ENCODE data around the gene C17orf50. TPM values are rescaled to one million over a fixed set of nuclear protein-coding genes. Genes with fewer than 3 reads are reported as not detected.

The C17orf50 gene
- total RNA-seq, 1 experiment from 2014 or later, result not detected

GRCh38 chr17:35780950-35781349, 20.3 kb downstream of the C17orf50 start:
- Mint-ChIP-seq H3K4me1 (ENCODE audit: insufficient read depth, unreplicated experiment) (peaks cover 49% of the 10 kb centered on the region), H3K4me3 (ENCODE audit: unreplicated experiment) (no peak overlapping the region), H3K27ac (ENCODE audit: low read depth, unreplicated experiment) (no peak overlapping the region), H3K36me3 (ENCODE audit: insufficient read depth, unreplicated experiment) (peaks cover 53% of the 10 kb centered on the region), H3K9me3 (ENCODE audit: unreplicated experiment) (no peaks in the 10 kb centered on the region), H3K27me3 (ENCODE audit: insufficient read depth, unreplicated experiment) (no peaks in the 10 kb centered on the region)
- CTCF ChIA-PET, result interaction anchor here (0.6 to 30.0 kb wide), 8 partner anchors 14 to 153 kb away, joined by 3 to 684 read pairs (median 5); partner anchors contain the start of gene TAF15
- intact Hi-C loops (cut with micrococcal nuclease), result no loop called here
- POLR2A ChIA-PET, result interaction anchor here (26.1 to 27.6 kb wide), 3 partner anchors 6 to 28 kb away, joined by 489 to 736 read pairs (median 736); partner anchors contain the start of genes MMP28 and TAF15
- BruUV-seq (replicated peaks), result no TSS peak
- TF ChIP-seq CTCF (IDR thresholded peaks at IDR 0.05; ENCODE audit: unreplicated experiment), result no peak
- DNase-seq (ENCODE audit: unreplicated experiment), result no peak

DNA sequence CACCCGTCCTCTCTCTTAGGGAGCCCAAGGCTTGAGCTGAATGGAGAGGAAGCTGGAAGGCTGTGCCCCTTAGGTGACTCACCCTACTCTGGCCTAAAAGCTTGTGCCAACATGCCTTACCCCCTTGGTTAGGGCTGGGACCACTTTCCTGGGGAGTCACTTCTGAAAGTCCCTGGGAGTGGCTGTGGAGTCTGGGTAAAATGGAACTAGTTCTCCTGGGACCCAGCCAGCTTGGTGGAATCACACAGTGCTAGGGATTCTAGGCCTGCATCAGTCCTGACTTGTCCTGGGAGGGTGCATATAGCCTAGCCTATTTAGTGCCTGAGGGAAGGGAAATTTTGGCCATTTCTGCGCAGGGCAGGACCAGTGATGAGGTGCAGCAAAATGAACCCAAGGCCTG, 24.2 kb downstream of the C17orf50 start:
- Mint-ChIP-seq H3K36me3 (ENCODE audit: insufficient read depth, unreplicated experiment) (peaks cover 53% of the 10 kb centered on the region), H3K27me3 (ENCODE audit: insufficient read depth, unreplicated experiment) (no peaks in the 10 kb centered on the region), H3K4me1 (ENCODE audit: insufficient read depth, unreplicated experiment) (peaks cover 51% of the 10 kb centered on the region), H3K27ac (ENCODE audit: low read depth, unreplicated experiment) (peak overlapping the region; percentile 93), H3K4me3 (ENCODE audit: unreplicated experiment) (peak overlapping the region; percentile 11), H3K9me3 (ENCODE audit: unreplicated experiment) (no peaks in the 10 kb centered on the region)
- POLR2A ChIA-PET, result interaction anchor here (0.5 to 27.6 kb wide), 7 partner anchors 5 to 206 kb away, joined by 3 to 736 read pairs (median 8); partner anchors contain the start of genes MMP28, PEX12 and TAF15
- CTCF ChIA-PET, result interaction anchor here (0.6 to 6.2 kb wide), 7 partner anchors 10 to 721 kb away, joined by 3 to 48 read pairs (median 11); partner anchors contain the start of genes MMP28 and TAF15
- DNase-seq (ENCODE audit: unreplicated experiment), result peak; percentile 98
- TF ChIP-seq CTCF (IDR thresholded peaks at IDR 0.05; ENCODE audit: unreplicated experiment), result no peak
- intact Hi-C loops (cut with micrococcal nuclease), result no loop called here
- no TSS peak for BruUV-seq (replicated peaks)

GRCh38 chr17:35786941-35787432, 26.3 kb downstream of the C17orf50 start:
- TF ChIP-seq CTCF (IDR thresholded peaks at IDR 0.05; ENCODE audit: unreplicated experiment), result no peak
- H3K4me1 Mint-ChIP-seq (ENCODE audit: insufficient read depth, unreplicated experiment), result peaks cover 50% of the 10 kb centered on the region
- peak overlapping the region; percentile 85 for H3K27ac Mint-ChIP-seq (ENCODE audit: low read depth, unreplicated experiment)
- ChIA-PET POLR2A (interaction anchor here (0.9 to 27.6 kb wide), 5 partner anchors 3 to 198 kb away, joined by 3 to 736 read pairs (median 489); partner anchors contain the start of genes MMP28 and TAF15), CTCF (interaction anchor here (0.7 to 6.2 kb wide), 7 partner anchors 8 to 23 kb away, joined by 3 to 48 read pairs (median 25); partner anchors contain the start of genes MMP28 and TAF15)
- BruUV-seq (replicated peaks), result no TSS peak
- H3K9me3 Mint-ChIP-seq (ENCODE audit: unreplicated experiment), result no peaks in the 10 kb centered on the region
- intact Hi-C loops (cut with micrococcal nuclease), result no loop called here
- H3K4me3 Mint-ChIP-seq (ENCODE audit: unreplicated experiment), result no peak overlapping the region
- H3K27me3 Mint-ChIP-seq (ENCODE audit: insufficient read depth, unreplicated experiment), result no peaks in the 10 kb centered on the region
- no peak for DNase-seq (ENCODE audit: unreplicated experiment)
- peaks cover 42% of the 10 kb centered on the region for H3K36me3 Mint-ChIP-seq (ENCODE audit: insufficient read depth, unreplicated experiment)

- Mint-ChIP-seq H3K4me1 (ENCODE audit: insufficient read depth, unreplicated experiment) (peaks cover 59% of the 10 kb centered on the region), H3K27me3 (ENCODE audit: insufficient read depth, unreplicated experiment) (no peaks in the 10 kb centered on the region), H3K4me3 (ENCODE audit: unreplicated experiment) (peak overlapping the region; percentile 52), H3K9me3 (ENCODE audit: unreplicated experiment) (no peaks in the 10 kb centered on the region), H3K27ac (ENCODE audit: low read depth, unreplicated experiment) (peak overlapping the region; percentile 85), H3K36me3 (ENCODE audit: insufficient read depth, unreplicated experiment) (peaks cover 30% of the 10 kb centered on the region)
- TF ChIP-seq CTCF (IDR thresholded peaks at IDR 0.05; ENCODE audit: unreplicated experiment), result no peak
- ChIA-PET POLR2A (interaction anchor here (0.8 to 27.6 kb wide), 6 partner anchors 10 to 355 kb away, joined by 3 to 736 read pairs (median 36); partner anchors contain the start of gene TAF15), CTCF (interaction anchor here (0.6 to 6.2 kb wide), 12 partner anchors 8 to 720 kb away, joined by 3 to 48 read pairs (median 6); partner anchors contain the start of gene TAF15)
- intact Hi-C loops (cut with micrococcal nuclease), result no loop called here
- BruUV-seq (replicated peaks), result TSS peak; percentile 69
- peak; percentile 95 for DNase-seq (ENCODE audit: unreplicated experiment)
Observed at GRCh38 chr17:35788477-35789368, 28.0 kb downstream of the C17orf50 start.

Data from MCF 10A (cell line).